Breast epithelium (tissue), 4 donors: ENCODE data around the gene ATP8B3. TPM values are rescaled to one million over a fixed set of nuclear protein-coding genes. Genes with fewer than 3 reads are reported as not detected.

Source experiments
- DNase-seq, 2 donors: peaks; one replicate each; pipeline ENCODE4 v3.0.0-alpha.2; 2019; ENCODE audit warnings: low spot score in 2 of 2
- H3K27ac ChIP-seq, 2 donors: fragments of 200-600 bp; sonication (generic) in 1 of 2; one replicate each; pipeline ENCODE4 v1.5.1; 2016 to 2019; ENCODE audit warnings: mild to moderate bottlenecking in 1 of 2
- H3K27me3 ChIP-seq, 2 donors: fragments of 200-600 bp; sonication (generic) in 1 of 2; one replicate each; pipeline versions ENCODE4 v1.5.1 to v1.6.0; 2017 to 2019; ENCODE audit warnings: control low read depth in 1 of 2, mild to moderate bottlenecking in 1 of 2
- H3K36me3 ChIP-seq: fragments of 200-600 bp; one replicate; pipeline ENCODE4 v1.5.1; 2019
- H3K4me1 ChIP-seq, 2 donors: fragments of 200-600 bp; sonication (generic); one replicate each; pipeline ENCODE4 v1.5.1; 2016 to 2019; ENCODE audit warnings: control low read depth in 1 of 2
- H3K4me3 ChIP-seq, 3 donors: fragments of 200-600 bp; sonication (generic); 1 replicate in 2 of 3; 2 replicates in 1 of 3; pipeline ENCODE4 v1.5.1; 2016 to 2019; ENCODE audit warnings: mild to moderate bottlenecking in 3 of 3, moderate library complexity in 2 of 3
- H3K9me3 ChIP-seq, 2 donors: fragments of 200-600 bp; sonication (generic) in 1 of 2; one replicate each; pipeline ENCODE4 v1.5.1; 2016 to 2019; ENCODE audit warnings: control low read depth in 1 of 2
- POLR2A ChIP-seq: fragments of 450-650 bp; IDR thresholded peaks from one replicate; pipeline ENCODE4 v1.6.1; 2016; ENCODE audit warnings: antibody characterized with exemption, mild to moderate bottlenecking, moderate library complexity
- POLR2AphosphoS5 ChIP-seq, 3 donors: sonication (generic); formaldehyde crosslinking; IDR thresholded peaks; one replicate each; pipeline ENCODE4 v1.6.1; 2017; ENCODE audit warnings: antibody characterized with exemption in 3 of 3
- intact Hi-C: fragments of 100-400 bp; cut with DNase I; formaldehyde crosslinking; loops from one replicate; pipeline ENCODE4 v1.15.1; 2023; ENCODE audit warnings: low total_unique reads
- total RNA-seq, 3 donors: library from RNA; depleted of rRNA; stranded (reverse); fragments of >200 nt; gene quantifications; one replicate each; pipeline ENCODE4 v1.1.0, GENCODE V29; 2016
- TF ChIP-seq, protein P1 (sequence below), 3 donors: fragments of 450-650 bp; IDR thresholded peaks; one replicate each; pipeline ENCODE4 v1.5.1; 2016 to 2017; ENCODE audit warnings: antibody characterized with exemption in 3 of 3, mild to moderate bottlenecking in 3 of 3, moderate library complexity in 3 of 3

ATP8B3 gene
- total RNA-seq, 3 donors from 2014 or later = 0.66 to 1.4 (median 1.0) TPM

- H3K4me1 ChIP-seq = no peaks in the 10 kb centered on the region
- no peak for DNase-seq
- intact Hi-C loops = no loop called here
- H3K4me3 ChIP-seq = no peak overlapping the region
- no peak for TF ChIP-seq POLR2AphosphoS5 (IDR thresholded peaks at IDR 0.05)
- H3K27ac ChIP-seq = no peak overlapping the region
- peaks cover 0 to 85% of the 10 kb centered on the region in 2 donors for H3K27me3 ChIP-seq
- H3K36me3 ChIP-seq = no peaks in the 10 kb centered on the region
- H3K9me3 ChIP-seq = peaks cover 11 to 15% of the 10 kb centered on the region in 2 donors
These were observed 29.6 kb downstream of the ATP8B3 start for GRCh38 chr19:1782521-1782920.

DNA sequence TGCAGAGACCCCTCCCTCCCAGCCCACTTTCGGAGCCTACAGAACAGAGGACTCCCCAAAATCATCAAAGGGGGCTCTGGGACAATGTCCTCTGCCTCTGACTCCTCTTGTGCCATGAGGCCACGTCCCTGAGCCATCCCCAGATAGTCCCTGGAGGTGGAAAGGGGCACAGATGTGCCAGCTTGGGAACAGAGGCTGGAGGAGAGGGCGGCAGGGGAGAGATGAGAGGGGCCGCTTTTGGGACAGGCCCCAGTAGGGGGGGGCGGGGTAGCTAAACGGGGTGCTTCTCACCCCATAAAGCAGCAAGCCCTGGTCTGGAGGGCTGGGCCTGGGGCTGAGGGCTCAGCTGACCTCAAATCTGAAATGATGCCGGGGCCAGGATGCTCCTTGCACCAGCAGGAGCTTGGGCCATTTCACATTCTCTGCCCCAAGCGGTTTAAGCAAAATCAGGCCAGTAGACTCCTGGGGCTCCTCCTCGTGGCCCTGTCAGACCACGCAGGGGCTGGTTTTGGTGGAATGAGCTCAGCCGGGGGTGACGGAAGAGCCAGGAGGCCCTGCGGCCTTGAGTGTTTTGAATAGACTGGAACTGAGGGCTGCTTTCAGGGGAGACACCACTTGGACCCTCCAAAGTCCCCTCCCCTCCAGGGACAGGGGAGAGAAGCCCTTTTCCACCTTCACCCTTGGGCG lies 31.7 kb downstream of the ATP8B3 start:
- intact Hi-C loops = no loop called here
- no peaks in the 10 kb centered on the region for H3K4me1 ChIP-seq
- TF ChIP-seq POLR2A = no peak
- no peak for TF ChIP-seq POLR2AphosphoS5 (IDR thresholded peaks at IDR 0.05)
- TF ChIP-seq, protein P1, sequence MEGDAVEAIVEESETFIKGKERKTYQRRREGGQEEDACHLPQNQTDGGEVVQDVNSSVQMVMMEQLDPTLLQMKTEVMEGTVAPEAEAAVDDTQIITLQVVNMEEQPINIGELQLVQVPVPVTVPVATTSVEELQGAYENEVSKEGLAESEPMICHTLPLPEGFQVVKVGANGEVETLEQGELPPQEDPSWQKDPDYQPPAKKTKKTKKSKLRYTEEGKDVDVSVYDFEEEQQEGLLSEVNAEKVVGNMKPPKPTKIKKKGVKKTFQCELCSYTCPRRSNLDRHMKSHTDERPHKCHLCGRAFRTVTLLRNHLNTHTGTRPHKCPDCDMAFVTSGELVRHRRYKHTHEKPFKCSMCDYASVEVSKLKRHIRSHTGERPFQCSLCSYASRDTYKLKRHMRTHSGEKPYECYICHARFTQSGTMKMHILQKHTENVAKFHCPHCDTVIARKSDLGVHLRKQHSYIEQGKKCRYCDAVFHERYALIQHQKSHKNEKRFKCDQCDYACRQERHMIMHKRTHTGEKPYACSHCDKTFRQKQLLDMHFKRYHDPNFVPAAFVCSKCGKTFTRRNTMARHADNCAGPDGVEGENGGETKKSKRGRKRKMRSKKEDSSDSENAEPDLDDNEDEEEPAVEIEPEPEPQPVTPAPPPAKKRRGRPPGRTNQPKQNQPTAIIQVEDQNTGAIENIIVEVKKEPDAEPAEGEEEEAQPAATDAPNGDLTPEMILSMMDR (IDR thresholded peaks at IDR 0.05) = no peak
- no peaks in the 10 kb centered on the region for H3K36me3 ChIP-seq
- peaks cover 11 to 15% of the 10 kb centered on the region in 2 donors for H3K9me3 ChIP-seq
- no peak overlapping the region for H3K4me3 ChIP-seq
- H3K27me3 ChIP-seq = peaks cover 5 to 88% of the 10 kb centered on the region in 2 donors
- DNase-seq = no peak
- no peak overlapping the region for H3K27ac ChIP-seq

DNA sequence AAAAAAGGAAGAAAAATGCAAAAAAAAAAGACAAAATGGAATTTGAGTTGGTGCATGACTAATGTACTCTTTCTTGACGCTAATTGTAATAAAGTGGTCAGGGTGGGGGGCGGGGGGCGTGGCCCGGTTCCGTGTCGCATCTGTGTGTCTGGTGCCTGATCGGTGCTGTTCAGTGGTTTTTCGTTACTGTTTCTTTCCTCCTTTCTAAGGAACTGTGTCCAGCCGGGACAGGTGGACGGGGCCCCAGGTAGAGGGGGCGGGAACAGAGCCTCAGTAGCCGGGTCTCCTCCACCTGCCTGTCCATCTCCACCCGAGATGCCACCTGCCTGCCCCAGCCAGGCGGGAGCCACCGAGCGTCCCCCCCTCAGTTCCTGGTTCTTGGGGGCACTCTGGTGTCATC lies 32.5 kb downstream of the ATP8B3 start:
- Histone ChIP-seq H3K27ac (no peak overlapping the region), H3K9me3 (peaks cover 19 to 21% of the 10 kb centered on the region in 2 donors), H3K4me1 (no peaks in the 10 kb centered on the region), H3K36me3 (no peaks in the 10 kb centered on the region), H3K4me3 (no peak overlapping the region), H3K27me3 (peaks cover 11 to 88% of the 10 kb centered on the region in 2 donors)
- TF ChIP-seq, protein P1 (IDR thresholded peaks at IDR 0.05) = no peak
- TF ChIP-seq POLR2AphosphoS5 (IDR thresholded peaks at IDR 0.05) (no peak), POLR2A (no peak)
- DNase-seq = no peak
- intact Hi-C loops = no loop called here

DNA sequence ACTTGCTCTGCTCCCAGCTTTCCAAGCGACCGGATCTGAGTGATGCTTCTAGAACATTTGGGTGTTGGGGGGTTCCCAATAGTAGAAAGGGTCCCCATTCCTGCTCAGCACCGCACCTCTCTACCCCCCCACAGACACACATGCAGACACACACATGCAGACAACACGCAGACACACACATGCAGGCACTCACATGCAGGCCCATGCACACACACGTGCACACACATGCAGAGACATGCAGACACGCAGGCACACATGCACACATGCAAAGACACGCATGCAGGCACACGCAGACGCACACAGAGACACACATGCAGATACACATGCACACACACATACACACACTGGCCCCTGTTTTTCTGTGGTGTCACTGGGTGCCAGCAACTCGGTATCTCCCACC lies 34.9 kb downstream of the ATP8B3 start:
- TF ChIP-seq POLR2A (no peak), POLR2AphosphoS5 (IDR thresholded peaks at IDR 0.05) (no peak)
- TF ChIP-seq, protein P1 (IDR thresholded peaks at IDR 0.05) = no peak
- peaks cover 11 to 80% of the 10 kb centered on the region in 2 donors for H3K27me3 ChIP-seq
- H3K4me1 ChIP-seq = no peaks in the 10 kb centered on the region
- DNase-seq = no peak
- H3K27ac ChIP-seq = no peak overlapping the region
- intact Hi-C loops = no loop called here
- H3K9me3 ChIP-seq = peaks cover 17 to 18% of the 10 kb centered on the region in 2 donors
- no peak overlapping the region for H3K4me3 ChIP-seq
- H3K36me3 ChIP-seq = no peaks in the 10 kb centered on the region

DNA sequence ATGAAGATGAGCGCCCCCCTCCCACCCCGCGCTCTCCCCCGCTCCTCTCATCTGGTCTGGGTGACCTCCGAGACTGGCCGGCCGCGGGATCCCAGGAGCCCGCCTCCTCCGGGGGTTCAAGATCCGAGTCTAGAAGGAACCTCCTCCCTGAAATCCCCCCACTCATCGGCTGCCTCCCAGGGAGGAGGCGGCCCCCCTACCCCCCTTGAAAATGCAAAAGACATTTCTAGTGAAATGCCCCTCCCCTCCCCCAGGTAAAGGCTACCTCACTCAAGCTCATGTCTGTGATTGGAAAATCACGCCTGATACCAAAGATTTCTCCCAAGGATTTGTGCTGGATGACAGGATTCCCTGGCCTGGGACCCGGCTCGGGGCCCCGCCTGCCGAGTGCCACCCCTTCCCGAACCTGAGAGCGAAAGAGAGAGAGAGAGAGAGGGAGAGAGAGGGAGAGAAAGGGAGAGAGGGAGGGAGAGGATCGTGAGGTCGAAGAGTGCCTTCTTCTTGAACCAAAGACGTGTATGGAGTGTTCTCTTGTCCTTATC lies 35.4 kb downstream of the ATP8B3 start:
- intact Hi-C loops = no loop called here
- no peaks in the 10 kb centered on the region for H3K4me1 ChIP-seq
- peaks cover 13 to 77% of the 10 kb centered on the region in 2 donors for H3K27me3 ChIP-seq
- DNase-seq = no peak
- no peak overlapping the region for H3K4me3 ChIP-seq
- TF ChIP-seq POLR2AphosphoS5 (IDR thresholded peaks at IDR 0.05) (no peak), POLR2A (no peak)
- TF ChIP-seq, protein P1 (IDR thresholded peaks at IDR 0.05) = no peak
- no peaks in the 10 kb centered on the region for H3K36me3 ChIP-seq
- peaks cover 13 to 17% of the 10 kb centered on the region in 2 donors for H3K9me3 ChIP-seq
- H3K27ac ChIP-seq = no peak overlapping the region
